ENCODE data around the gene UBE2J2. TPM values are rescaled to one million over a fixed set of nuclear protein-coding genes. Genes with fewer than 3 reads are reported as not detected.

Gene UBE2J2
- total RNA-seq, 1 donor from 2014 or later: 76.0 TPM

- intact Hi-C loops (cut with micrococcal nuclease): loop anchor here (2.0 to 10.0 kb wide), 5 partner anchors 37 to 275 kb away; partner anchors contain the start of genes AURKAIP1, C1orf159, DVL1 and UBE2J2
Measured at GRCh38 chr1:1309251-1310108, 35.8 kb upstream of the UBE2J2 start.

- intact Hi-C loops (cut with micrococcal nuclease): loop anchor here (2.0 to 10.0 kb wide), 5 partner anchors 36 to 274 kb away; partner anchors contain the start of genes AURKAIP1, C1orf159, DVL1 and UBE2J2
Measured at GRCh38 chr1:1308756-1309250, 35.1 kb upstream of the UBE2J2 start.

GRCh38 chr1:1307923-1308755, 34.5 kb upstream of the UBE2J2 start, which contains the start of the genes ACAP3 and PUSL1:
TSS of gene ACAP3 (minus strand) at chr1:1307930. CDS start at chr1:1307815, 115 bp downstream.
TSS of gene PUSL1 (plus strand) at chr1:1308597. CDS start at chr1:1308644, 47 bp downstream.
- intact Hi-C loops (cut with micrococcal nuclease): loop anchor here (2.0 to 10.0 kb wide), 5 partner anchors 35 to 273 kb away; partner anchors contain the start of genes AURKAIP1, C1orf159, DVL1 and UBE2J2

- intact Hi-C loops (cut with micrococcal nuclease): loop anchor here (5.0 to 10.0 kb wide), 4 partner anchors 40 to 273 kb away; partner anchors contain the start of genes AURKAIP1, C1orf159 and DVL1
Measured at GRCh38 chr1:1307261-1307922, 33.7 kb upstream of the UBE2J2 start.

GRCh38 chr1:1306661-1307260, 33.1 kb upstream of the UBE2J2 start:
- intact Hi-C loops (cut with micrococcal nuclease): loop anchor here (5.0 to 10.0 kb wide), 4 partner anchors 41 to 272 kb away; partner anchors contain the start of genes AURKAIP1, C1orf159 and DVL1

- intact Hi-C loops (cut with micrococcal nuclease): loop anchor here (5.0 to 10.0 kb wide), 4 partner anchors 41 to 271 kb away; partner anchors contain the start of genes AURKAIP1, C1orf159 and DVL1
Measured at GRCh38 chr1:1306070-1306660, 32.5 kb upstream of the UBE2J2 start.

- intact Hi-C loops (cut with micrococcal nuclease): loop anchor here (1.0 to 10.0 kb wide), 5 partner anchors 19 to 271 kb away; partner anchors contain the start of genes AURKAIP1, C1orf159, CPTP and DVL1
Measured at GRCh38 chr1:1305300-1306069, 31.8 kb upstream of the UBE2J2 start.

- intact Hi-C loops (cut with micrococcal nuclease): loop anchor here (1.0 to 10.0 kb wide), 5 partner anchors 20 to 270 kb away; partner anchors contain the start of genes AURKAIP1, C1orf159, CPTP and DVL1
Measured at GRCh38 chr1:1304331-1305299, 31.0 kb upstream of the UBE2J2 start.

- intact Hi-C loops (cut with micrococcal nuclease): loop anchor here (10.0 kb wide), 2 partner anchors 71 to 269 kb away; partner anchors contain the start of gene AURKAIP1
Measured at GRCh38 chr1:1303736-1304135, 30.1 kb upstream of the UBE2J2 start.

GRCh38 chr1:1302951-1303509, 29.4 kb upstream of the UBE2J2 start:
- intact Hi-C loops (cut with micrococcal nuclease): loop anchor here (10.0 kb wide), 2 partner anchors 72 to 268 kb away; partner anchors contain the start of gene AURKAIP1

- intact Hi-C loops (cut with micrococcal nuclease): loop anchor here (10.0 kb wide), 2 partner anchors 73 to 267 kb away; partner anchors contain the start of gene AURKAIP1
Measured at GRCh38 chr1:1302006-1302430, 28.4 kb upstream of the UBE2J2 start.

- intact Hi-C loops (cut with micrococcal nuclease): loop anchor here (10.0 kb wide), 2 partner anchors 74 to 266 kb away; partner anchors contain the start of gene AURKAIP1
Measured at GRCh38 chr1:1300352-1300739, 26.7 kb upstream of the UBE2J2 start.

- intact Hi-C loops (cut with micrococcal nuclease): loop anchor here (10.0 kb wide), 2 partner anchors 75 to 265 kb away; partner anchors contain the start of gene AURKAIP1
Measured at GRCh38 chr1:1299686-1300351, 26.2 kb upstream of the UBE2J2 start.

- intact Hi-C loops (cut with micrococcal nuclease): no loop called here
Measured at GRCh38 chr1:1298861-1299685, 25.4 kb upstream of the UBE2J2 start.

GRCh38 chr1:1297802-1298424, 24.3 kb upstream of the UBE2J2 start:
- intact Hi-C loops (cut with micrococcal nuclease): no loop called here
